GM19397 (cell line): ENCODE results near the gene ARHGAP9.
"Not testable (repeated sequence)": the region's sequence is repeated elsewhere in the genome, so short reads cannot be mapped to it uniquely, and the experiment has no call there.

Experiments
- ATAC-seq: cut with Tn5 transposase; IDR thresholded peaks from one replicate; pipeline ENCODE4 v1.9.1; 2021; ENCODE audit warnings: mild to moderate bottlenecking, moderate library complexity; ENCODE audit not compliant: unreplicated experiment

Gene ARHGAP9

DNA sequence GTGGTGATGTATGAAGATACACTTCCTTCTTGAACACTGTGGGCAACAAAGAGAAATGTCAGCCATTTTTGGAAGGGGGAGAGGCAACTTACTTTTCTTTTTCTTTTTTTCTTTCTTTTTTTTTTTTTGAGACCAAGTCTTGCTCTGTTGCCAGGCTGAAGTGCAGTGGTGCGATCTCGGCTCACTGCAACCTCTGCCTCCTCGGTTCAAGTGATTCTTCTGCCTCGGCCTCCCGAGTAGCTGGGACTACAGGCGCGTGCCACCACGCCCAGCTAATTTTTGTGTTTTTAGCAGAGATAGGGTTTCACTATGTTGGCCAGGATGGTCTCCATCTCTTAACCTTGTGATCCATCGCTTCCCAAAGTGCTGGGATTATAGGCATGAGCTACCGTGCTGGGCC lies 38.1 kb upstream of the ARHGAP9 start:
- not testable (repeated sequence) for ATAC-seq

DNA sequence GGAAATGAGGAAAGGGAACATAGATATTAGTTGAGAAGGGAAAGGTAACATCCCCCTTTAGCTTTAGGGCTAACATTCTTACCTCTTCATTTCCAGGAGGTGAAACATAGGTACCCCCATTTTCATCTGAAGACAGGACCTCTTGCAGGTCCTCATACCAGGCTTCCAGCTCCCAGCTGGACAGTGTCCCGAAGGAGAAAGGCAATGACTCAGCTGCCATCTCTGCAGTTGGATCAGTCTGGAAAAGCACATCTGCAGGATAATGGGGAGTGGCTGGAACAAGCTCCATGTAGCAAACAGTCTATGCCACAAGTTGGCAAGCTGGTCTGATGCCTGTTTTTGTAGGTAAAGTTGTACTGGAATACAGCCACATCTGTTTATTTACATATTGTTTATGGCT lies 37.5 kb upstream of the ARHGAP9 start:
- ATAC-seq, result no peak

DNA sequence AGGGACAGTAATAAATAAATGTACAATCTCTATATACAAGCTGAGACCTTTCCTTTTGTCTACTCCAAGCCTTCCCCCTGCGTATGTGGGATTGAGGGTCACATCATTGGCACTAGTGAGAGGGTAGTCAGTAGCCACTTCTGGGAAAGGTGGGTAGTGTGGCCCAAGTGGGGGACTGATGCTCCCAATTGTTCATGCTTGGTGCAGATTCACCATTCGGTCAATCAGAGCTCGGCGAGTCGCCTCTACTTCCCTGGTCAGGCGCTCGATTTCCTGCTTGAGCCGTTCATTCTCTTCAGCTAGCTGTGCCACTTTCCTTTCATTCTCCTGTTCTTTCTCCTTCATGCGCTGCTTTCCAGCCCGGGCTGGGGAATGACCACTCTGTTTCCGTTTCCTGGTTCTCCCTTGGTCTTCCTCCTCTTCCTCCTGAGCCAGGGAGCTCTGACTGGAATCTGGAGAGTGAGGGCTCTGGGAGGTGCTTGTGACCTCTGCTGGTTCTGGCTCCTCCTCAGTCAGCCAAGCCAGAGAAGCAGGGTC lies 37.0 kb upstream of the ARHGAP9 start:
- no peak for ATAC-seq

GRCh38 chr12:57515934-57516541 lies 36.4 kb upstream of the ARHGAP9 start:
- ATAC-seq, result no peak

DNA sequence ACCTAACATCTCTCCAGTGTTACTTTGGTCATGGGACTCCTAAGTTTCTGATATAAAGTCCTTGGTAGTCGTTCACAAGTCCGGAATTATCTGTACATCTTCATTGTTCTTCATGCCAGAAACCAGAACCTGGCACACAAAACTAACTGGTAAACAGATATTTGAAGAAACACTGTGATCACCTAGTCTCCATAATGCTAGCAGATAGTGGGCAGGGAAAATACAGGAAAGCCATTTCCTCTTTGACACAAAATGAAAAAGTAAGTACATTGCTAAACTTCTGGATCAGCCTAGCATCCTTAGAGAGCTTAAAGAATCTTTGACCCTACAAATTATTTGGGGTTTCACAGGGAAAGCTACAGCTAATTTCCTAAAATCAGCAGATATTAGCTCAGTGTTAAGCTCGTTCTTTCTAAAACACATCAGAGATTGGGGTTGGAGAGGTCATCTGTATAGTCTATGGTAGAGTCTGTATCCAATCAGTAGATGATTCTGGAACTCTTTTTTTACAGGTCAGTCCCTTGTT lies 35.8 kb upstream of the ARHGAP9 start:
- no peak for ATAC-seq

DNA sequence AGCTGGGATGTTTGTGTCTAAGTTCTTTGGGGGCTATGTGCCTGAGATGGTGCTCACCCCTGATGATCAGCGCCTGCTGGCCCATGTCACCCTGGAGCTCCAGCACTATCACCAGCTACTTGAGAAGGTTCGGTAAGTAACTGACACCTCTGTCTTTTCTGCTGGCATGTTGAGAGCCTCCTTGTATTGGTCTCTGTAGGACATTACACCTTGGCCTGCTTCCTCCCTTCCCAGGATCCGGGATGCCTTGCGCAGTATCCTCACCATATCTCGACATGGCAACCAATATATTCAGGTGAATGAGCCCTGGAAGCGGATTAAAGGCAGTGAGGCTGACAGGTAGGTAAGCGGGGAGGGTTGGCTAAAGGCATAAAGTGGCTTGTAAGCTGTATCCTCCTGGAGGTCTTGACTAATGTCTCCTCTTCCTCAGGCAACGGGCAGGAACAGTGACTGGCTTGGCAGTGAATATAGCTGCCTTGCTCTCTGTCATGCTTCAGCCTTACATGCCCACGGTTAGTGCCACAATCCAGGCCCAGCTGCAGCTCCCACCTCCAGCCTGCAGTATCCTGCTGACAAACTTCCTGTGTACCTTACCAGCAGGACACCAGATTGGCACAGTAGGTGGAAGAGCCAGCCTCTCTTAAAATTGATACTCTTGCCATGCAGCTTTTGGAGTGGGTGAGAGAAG lies 35.2 kb upstream of the ARHGAP9 start:
- ATAC-seq, result no peak

DNA sequence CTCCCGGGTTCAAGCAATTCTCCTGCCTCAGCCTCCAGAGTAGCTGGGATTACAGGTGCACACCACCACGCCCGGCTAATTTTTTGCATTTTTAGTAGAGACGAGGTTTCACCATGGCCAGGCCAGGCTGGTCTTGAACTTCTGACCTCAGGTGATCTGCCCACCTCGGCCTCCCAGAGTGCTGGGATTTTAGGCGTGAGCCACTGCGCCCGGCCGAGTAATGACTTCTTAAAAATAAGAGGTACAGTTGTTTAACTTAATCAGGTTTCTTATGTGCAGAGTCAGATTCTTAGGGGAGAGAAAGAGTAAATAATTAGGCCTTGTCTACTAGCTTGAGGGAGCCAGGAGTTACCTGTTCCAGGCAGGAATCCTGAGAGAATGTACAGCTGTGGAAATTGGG lies 34.6 kb upstream of the ARHGAP9 start:
- ATAC-seq, result not testable (repeated sequence)

GRCh38 chr12:57513677-57514076 lies 34.0 kb upstream of the ARHGAP9 start:
- ATAC-seq, result not testable (repeated sequence)

DNA sequence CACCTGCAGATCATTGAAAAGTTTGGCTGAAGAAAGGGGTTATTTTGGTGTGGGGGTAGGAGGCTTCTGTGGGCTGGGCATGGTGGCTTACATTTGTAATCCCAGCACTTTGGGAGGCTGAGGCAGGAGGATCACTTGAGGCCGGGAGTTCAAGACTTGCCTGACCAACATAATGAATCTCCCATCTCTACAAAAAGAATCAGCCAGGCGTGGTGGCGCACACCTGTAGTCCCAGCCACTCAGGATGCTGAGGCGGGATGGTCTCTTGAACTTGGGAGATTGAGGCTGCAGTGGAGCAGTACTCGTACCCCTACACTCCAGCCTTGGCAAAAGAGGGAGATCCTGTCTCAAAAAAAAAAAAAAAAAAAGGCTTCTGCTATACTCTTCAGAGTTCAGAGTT lies 33.6 kb upstream of the ARHGAP9 start:
- no peak for ATAC-seq

- ATAC-seq, result no peak
These were observed 33.0 kb upstream of the ARHGAP9 start for GRCh38 chr12:57512665-57513064.

- no peak for ATAC-seq
These were observed 32.1 kb upstream of the ARHGAP9 start for GRCh38 chr12:57511588-57512325.

DNA sequence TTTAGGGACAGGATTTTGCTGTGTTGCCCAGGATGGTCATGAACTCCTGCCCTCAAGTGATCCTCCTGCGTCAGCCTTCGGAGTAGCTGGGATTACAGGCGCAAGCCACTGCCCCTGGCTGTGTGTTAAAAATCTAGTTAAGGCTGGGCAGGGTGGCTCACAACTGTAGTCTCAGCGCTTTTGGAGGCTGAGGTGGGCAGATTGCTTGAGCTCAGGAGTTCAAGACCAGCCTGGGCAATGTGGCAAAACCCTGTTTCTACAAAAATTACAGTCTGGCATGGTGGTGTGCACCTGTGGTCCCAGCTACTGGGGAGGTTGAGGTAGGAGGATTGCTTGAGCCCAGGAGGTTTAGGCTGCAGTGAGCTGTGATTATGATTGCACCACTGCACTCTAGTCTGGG lies 31.5 kb upstream of the ARHGAP9 start:
- ATAC-seq, result no peak

- not testable (repeated sequence) for ATAC-seq
These were observed 28.1 kb upstream of the ARHGAP9 start for GRCh38 chr12:57507796-57508195.

DNA sequence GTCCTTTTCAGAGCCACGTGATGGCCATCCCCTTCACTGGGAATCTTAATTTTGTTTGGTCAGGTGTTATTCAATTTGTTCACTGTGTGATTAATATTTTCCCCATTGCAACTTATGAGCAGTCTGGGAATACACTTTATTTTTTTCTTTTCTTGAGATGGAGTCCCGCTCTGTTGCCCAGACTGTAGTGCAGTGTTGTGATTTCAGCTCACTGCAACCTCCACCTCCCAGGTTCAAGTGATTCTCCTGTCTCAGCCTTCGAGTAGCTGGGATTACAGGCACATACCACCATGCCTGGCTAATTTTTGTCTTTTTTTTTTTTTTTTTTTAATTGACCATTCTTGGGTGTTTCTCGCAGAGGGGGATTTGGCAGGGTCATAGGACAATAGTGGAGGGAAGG lies 26.9 kb upstream of the ARHGAP9 start:
- not testable (repeated sequence) for ATAC-seq

GRCh38 chr12:57502311-57502969 lies 22.8 kb upstream of the ARHGAP9 start:
- ATAC-seq, result not testable (repeated sequence)

DNA sequence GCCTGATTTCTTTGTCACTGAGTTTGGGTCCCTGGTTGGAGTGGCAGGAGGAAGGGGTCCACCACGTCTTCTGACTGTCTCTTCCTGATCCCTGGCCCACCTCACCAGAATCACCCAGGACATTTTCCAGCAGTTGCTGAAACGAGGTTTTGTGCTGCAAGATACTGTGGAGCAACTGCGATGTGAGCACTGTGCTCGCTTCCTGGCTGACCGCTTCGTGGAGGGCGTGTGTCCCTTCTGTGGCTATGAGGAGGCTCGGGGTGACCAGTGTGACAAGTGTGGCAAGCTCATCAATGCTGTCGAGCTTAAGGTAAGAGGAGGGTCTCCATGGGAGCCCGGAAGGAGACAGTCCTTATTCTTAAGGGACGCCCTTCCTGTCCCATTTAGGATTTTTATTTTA lies 20.5 kb upstream of the ARHGAP9 start:
- no peak for ATAC-seq

DNA sequence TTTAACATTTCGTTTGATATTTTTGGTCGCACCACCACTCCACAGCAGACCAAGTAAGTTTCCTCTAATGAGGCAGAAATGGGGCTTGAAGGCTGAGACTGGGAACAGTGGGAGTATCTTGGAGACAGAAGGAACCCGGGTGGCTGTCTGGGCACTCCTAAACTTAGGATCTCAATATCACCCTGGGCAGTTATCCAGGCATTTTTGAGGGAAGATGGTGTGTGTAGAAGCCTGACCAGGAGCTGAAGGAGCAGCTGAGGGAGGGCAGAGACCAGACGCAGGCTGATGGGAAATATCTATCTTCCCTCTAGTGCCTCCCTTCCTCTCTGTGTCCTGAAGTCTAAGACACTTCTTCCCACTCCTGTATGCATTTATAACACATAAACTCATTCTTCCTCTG lies 18.9 kb upstream of the ARHGAP9 start:
- no peak for ATAC-seq

DNA sequence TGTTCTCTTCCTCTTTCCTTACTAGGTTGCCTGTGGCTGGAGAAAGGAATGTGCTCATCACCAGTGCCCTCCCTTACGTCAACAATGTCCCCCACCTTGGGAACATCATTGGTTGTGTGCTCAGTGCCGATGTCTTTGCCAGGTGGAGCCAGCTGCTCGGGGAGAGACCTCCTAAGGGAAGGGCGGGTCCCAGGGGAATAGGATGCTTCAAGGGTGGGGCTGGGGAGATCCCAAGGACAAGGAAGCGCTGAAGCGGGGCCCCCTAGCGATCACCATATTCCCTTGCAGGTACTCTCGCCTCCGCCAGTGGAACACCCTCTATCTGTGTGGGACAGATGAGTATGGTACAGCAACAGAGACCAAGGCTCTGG lies 18.5 kb upstream of the ARHGAP9 start:
- ATAC-seq, result no peak

GRCh38 chr12:57497223-57498131 lies 17.8 kb upstream of the ARHGAP9 start:
- no peak for ATAC-seq

DNA sequence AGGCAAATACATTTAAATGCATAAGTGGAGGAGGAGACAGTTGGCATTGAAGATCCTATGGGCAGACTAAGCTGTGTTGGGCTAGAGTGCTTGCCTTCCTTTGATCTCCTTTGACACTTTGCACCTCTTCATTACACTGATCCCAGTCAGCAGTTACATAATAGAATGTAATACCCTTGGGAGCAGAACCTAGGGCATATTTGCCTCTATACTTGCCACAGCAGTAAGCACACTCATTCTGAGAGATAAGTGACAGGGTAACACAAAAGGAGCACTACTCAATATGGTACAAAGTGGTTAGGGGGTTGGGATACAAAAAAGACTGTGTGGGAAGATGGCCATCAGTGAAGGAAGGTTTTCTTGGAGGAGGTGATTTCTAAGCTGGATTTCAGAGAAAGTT lies 17.2 kb upstream of the ARHGAP9 start:
- no peak for ATAC-seq
